BE2C (cell line): ENCODE data around the gene AVPI1.
"Not testable (repeated sequence)": the region's sequence is repeated elsewhere in the genome, so short reads cannot be mapped to it uniquely, and the experiment has no call there.

Experiments
- DNase-seq: peaks from one replicate; pipeline ENCODE4 v3.0.0-alpha.2; 2020
- H3K27me3 ChIP-seq: fragments of 250-450 bp; sonication (Bioruptor Pico); 2 replicates; pipeline ENCODE4 v1.5.1; 2020; ENCODE audit warnings: mild to moderate bottlenecking
- H3K36me3 ChIP-seq: fragments of 250-450 bp; sonication (Bioruptor Pico); 2 replicates; pipeline ENCODE4 v1.5.1; 2020; ENCODE audit warnings: mild to moderate bottlenecking
- H3K4me1 ChIP-seq: fragments of 250-450 bp; sonication (Bioruptor Pico); 2 replicates; pipeline ENCODE4 v1.5.1; 2020
- H3K4me3 ChIP-seq: 2 replicates; pipeline ENCODE4 v1.5.1; 2011; ENCODE audit warnings: low read depth, low read length
- H3K9me3 ChIP-seq: fragments of 250-450 bp; sonication (Bioruptor Pico); 2 replicates; pipeline ENCODE4 v1.5.1; 2020
- CTCF ChIP-seq: IDR thresholded peaks from 2 replicates; pipeline ENCODE4 v1.5.1; 2012; ENCODE audit warnings: mild to moderate bottlenecking, low read depth, low read length

AVPI1 gene

GRCh38 chr10:97650726-97651125 lies 36.3 kb downstream of the AVPI1 start:
- Histone ChIP-seq H3K27me3 (no peaks in the 10 kb centered on the region), H3K4me3 (no peak overlapping the region), H3K36me3 (peaks cover 49% of the 10 kb centered on the region), H3K9me3 (no peaks in the 10 kb centered on the region; the same call in 1 of the 2 replicates), H3K4me1 (peaks cover 5% of the 10 kb centered on the region; the same call in 1 of the 2 replicates)
- no peak for DNase-seq
- TF ChIP-seq CTCF: no peak

GRCh38 chr10:97649405-97649750 lies 37.7 kb downstream of the AVPI1 start:
- H3K27me3 ChIP-seq, H3K4me1 ChIP-seq, DNase-seq, H3K9me3 ChIP-seq, H3K4me3 ChIP-seq: not testable (repeated sequence)
- peaks cover 55% of the 10 kb centered on the region for H3K36me3 ChIP-seq

GRCh38 chr10:97648562-97649404 lies 38.3 kb downstream of the AVPI1 start:
- DNase-seq: no peak

GRCh38 chr10:97647556-97647955 lies 39.5 kb downstream of the AVPI1 start:
- Histone ChIP-seq H3K27me3 (no peaks in the 10 kb centered on the region), H3K36me3 (peaks cover 46% of the 10 kb centered on the region), H3K9me3 (no peaks in the 10 kb centered on the region), H3K4me3 (no peak overlapping the region), H3K4me1 (peaks cover 5% of the 10 kb centered on the region; the same call in 1 of the 2 replicates)
- no peak for TF ChIP-seq CTCF
- DNase-seq: no peak

More at GRCh38 chr10:97648562-97649404, 38.3 kb downstream of the AVPI1 start:
- Histone ChIP-seq H3K4me3 (no peak overlapping the region), H3K4me1 (peaks cover 5% of the 10 kb centered on the region; the same call in 1 of the 2 replicates), H3K36me3 (peaks cover 57% of the 10 kb centered on the region), H3K27me3 (no peaks in the 10 kb centered on the region), H3K9me3 (no peaks in the 10 kb centered on the region; the same call in 1 of the 2 replicates)
- TF ChIP-seq CTCF: no peak

GRCh38 chr10:97644936-97645335 lies 42.1 kb downstream of the AVPI1 start:
- H3K9me3 ChIP-seq: no peaks in the 10 kb centered on the region
- no peak overlapping the region for H3K4me3 ChIP-seq
- peaks cover 5% of the 10 kb centered on the region; the same call in 1 of the 2 replicates for H3K4me1 ChIP-seq
- no peaks in the 10 kb centered on the region for H3K27me3 ChIP-seq
- H3K36me3 ChIP-seq: peaks cover 25% of the 10 kb centered on the region
- DNase-seq: no peak
- no peak for TF ChIP-seq CTCF

GRCh38 chr10:97643441-97643985 lies 43.5 kb downstream of the AVPI1 start:
- TF ChIP-seq CTCF: no peak
- Histone ChIP-seq H3K9me3 (no peaks in the 10 kb centered on the region), H3K27me3 (no peaks in the 10 kb centered on the region), H3K36me3 (peaks cover 23% of the 10 kb centered on the region), H3K4me3 (no peak overlapping the region), H3K4me1 (no peaks in the 10 kb centered on the region; the same call in 1 of the 2 replicates)
- no peak for DNase-seq

GRCh38 chr10:97642471-97643159 lies 44.4 kb downstream of the AVPI1 start:
- H3K4me3 ChIP-seq, H3K9me3 ChIP-seq, H3K27me3 ChIP-seq, DNase-seq, H3K4me1 ChIP-seq: not testable (repeated sequence)
- H3K36me3 ChIP-seq: peaks cover 23% of the 10 kb centered on the region
